K562 (cell line): ENCODE measurements around the gene RNF166. TPM values are rescaled to one million over a fixed set of nuclear protein-coding genes. Genes with fewer than 3 reads are reported as not detected.
A peak's percentile ranks its signal among the peaks of the same experiment; 100 is the strongest.

Source experiments
- LARP7 ChIP-seq: fragments of 450-650 bp; IDR thresholded peaks from 2 replicates; pipeline ENCODE4 v1.6.1; 2016
- RAD51 ChIP-seq: fragments of 450-650 bp; IDR thresholded peaks from 2 replicates; pipeline ENCODE4 v1.7.1; 2016; ENCODE audit warnings: low read depth, mild to moderate bottlenecking, borderline replicate concordance
- SNIP1 ChIP-seq: fragments of 450-650 bp; IDR thresholded peaks from 2 replicates; pipeline ENCODE4 v1.7.1; 2017; ENCODE audit warnings: low read depth, mild to moderate bottlenecking
- YY1 ChIP-seq, 3 experiments: IDR thresholded peaks; 2 replicates each; pipeline ENCODE4 v1.6.1; 2011; ENCODE audit warnings: low read length in 2 of 3, mild to moderate bottlenecking in 2 of 3, moderate library complexity in 2 of 3, borderline replicate concordance in 1 of 3, control low read depth in 1 of 3, low read depth in 1 of 3; ENCODE audit not compliant: insufficient read depth in 3 of 3, insufficient replicate concordance in 2 of 3, control insufficient read depth in 1 of 3, insufficient read length in 1 of 3; ENCODE audit errors: extremely low read depth in 1 of 3
- ZNF24 ChIP-seq: fragments of 450-650 bp; IDR thresholded peaks from 2 replicates; pipeline ENCODE4 v1.6.1; 2016
- polyA plus RNA-seq, 8 experiments: library from polyadenylated mRNA; depleted of rRNA in 4 of 8; stranded (reverse) in 5 of 8; unstranded in 3 of 8; fragments of >200 nt; fragmentation: Nextera tagmentation in 2 of 8; fragmentation: Illumina TruSeq in 1 of 8; extraction: Ambion mirVana in 2 of 8; extraction: Trizol in 1 of 8; gene quantifications; 2 replicates each; pipeline versions ENCODE4 v1.2.1 to v1.2.3, GENCODE V29; 2011 to 2014; ENCODE audit warnings: inconsistent platforms in 1 of 8, missing spikeins in 1 of 8
- total RNA-seq, 7 experiments: library from RNA; depleted of rRNA in 6 of 7; stranded (reverse); fragments of >200 nt in 6 of 7; fragmentation: Illumina TruSeq in 2 of 7; extraction: Trizol in 2 of 7; gene quantifications; 2 replicates each; pipeline versions ENCODE4 v1.2.1 to v1.2.3, GENCODE V29; 2011 to 2021; ENCODE audit warnings: low replicate concordance in 1 of 7
- TF ChIP-seq, protein P1 (sequence below): fragments of 200-600 bp; sonication (generic); IDR thresholded peaks from one replicate; pipeline ENCODE4 v1.6.1; 2012; ENCODE audit warnings: mild to moderate bottlenecking, low read depth, low read length, inconsistent platforms
- TF ChIP-seq, protein P2 (sequence below): fragments of 450-650 bp; IDR thresholded peaks from one replicate; pipeline ENCODE4 v1.6.1; 2018; ENCODE audit warnings: mild to moderate bottlenecking, moderate library complexity; ENCODE audit not compliant: partially characterized antibody
- TF ChIP-seq, protein P3 (sequence below): fragments of 250-450 bp; sonication (Bioruptor Pico); IDR thresholded peaks from 2 replicates; pipeline ENCODE4 v1.5.1; 2021; ENCODE audit warnings: mild to moderate bottlenecking
- TF ChIP-seq, protein P4 (sequence below), 2 experiments: fragments of 250-450 bp in 1 of 2; fragments of 450-650 bp in 1 of 2; sonication (Bioruptor Pico) in 1 of 2; IDR thresholded peaks; 2 replicates each; pipeline versions ENCODE4 v1.6.1 to v1.8.0; 2016 to 2021; ENCODE audit warnings: mild to moderate bottlenecking in 2 of 2, moderate library complexity in 2 of 2, missing compliant biosample characterization in 1 of 2, missing genetic modification characterization in 1 of 2
- TF ChIP-seq, protein P5 (sequence below): fragments of 450-650 bp; formaldehyde crosslinking; IDR thresholded peaks from 2 replicates; pipeline ENCODE4 v1.4.0; 2022; ENCODE audit warnings: mild to moderate bottlenecking, moderate library complexity

RNF166 gene
- total and polyA plus RNA-seq, 9 of the 15 experiments (the other 6 are each of a cell fraction or from before 2014, with no cell fraction given): 0.56 to 60.3 (median 19.5) TPM

DNA sequence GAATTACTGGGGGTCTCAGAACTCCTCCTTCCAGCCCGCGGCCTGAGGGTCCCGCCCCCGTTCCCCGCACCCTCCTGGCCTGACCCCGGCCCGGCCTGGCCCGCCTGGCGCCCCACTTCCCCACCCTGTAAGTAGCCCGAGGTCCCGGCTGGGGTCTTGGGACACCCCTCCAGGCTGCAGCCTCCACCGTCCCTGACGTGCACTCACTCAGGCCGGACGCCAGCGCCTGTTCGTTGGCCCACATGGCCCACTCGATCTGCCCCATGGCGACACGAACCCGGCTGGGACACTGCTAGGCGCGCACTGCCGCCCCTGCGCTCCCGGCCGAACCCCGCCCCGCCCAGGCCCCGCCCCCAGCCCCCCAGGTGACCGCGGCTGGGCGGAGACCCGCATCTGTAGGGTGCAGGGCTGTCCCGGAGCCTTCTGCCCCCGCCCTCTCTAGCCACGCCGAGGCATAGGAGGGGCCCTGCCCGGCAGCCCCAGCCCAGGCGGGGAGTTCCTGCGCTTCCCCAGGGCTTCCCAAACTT, 55.4 kb downstream of the RNF166 start, which contains the start of gene CYBA (continued):
- TF ChIP-seq, protein P1, sequence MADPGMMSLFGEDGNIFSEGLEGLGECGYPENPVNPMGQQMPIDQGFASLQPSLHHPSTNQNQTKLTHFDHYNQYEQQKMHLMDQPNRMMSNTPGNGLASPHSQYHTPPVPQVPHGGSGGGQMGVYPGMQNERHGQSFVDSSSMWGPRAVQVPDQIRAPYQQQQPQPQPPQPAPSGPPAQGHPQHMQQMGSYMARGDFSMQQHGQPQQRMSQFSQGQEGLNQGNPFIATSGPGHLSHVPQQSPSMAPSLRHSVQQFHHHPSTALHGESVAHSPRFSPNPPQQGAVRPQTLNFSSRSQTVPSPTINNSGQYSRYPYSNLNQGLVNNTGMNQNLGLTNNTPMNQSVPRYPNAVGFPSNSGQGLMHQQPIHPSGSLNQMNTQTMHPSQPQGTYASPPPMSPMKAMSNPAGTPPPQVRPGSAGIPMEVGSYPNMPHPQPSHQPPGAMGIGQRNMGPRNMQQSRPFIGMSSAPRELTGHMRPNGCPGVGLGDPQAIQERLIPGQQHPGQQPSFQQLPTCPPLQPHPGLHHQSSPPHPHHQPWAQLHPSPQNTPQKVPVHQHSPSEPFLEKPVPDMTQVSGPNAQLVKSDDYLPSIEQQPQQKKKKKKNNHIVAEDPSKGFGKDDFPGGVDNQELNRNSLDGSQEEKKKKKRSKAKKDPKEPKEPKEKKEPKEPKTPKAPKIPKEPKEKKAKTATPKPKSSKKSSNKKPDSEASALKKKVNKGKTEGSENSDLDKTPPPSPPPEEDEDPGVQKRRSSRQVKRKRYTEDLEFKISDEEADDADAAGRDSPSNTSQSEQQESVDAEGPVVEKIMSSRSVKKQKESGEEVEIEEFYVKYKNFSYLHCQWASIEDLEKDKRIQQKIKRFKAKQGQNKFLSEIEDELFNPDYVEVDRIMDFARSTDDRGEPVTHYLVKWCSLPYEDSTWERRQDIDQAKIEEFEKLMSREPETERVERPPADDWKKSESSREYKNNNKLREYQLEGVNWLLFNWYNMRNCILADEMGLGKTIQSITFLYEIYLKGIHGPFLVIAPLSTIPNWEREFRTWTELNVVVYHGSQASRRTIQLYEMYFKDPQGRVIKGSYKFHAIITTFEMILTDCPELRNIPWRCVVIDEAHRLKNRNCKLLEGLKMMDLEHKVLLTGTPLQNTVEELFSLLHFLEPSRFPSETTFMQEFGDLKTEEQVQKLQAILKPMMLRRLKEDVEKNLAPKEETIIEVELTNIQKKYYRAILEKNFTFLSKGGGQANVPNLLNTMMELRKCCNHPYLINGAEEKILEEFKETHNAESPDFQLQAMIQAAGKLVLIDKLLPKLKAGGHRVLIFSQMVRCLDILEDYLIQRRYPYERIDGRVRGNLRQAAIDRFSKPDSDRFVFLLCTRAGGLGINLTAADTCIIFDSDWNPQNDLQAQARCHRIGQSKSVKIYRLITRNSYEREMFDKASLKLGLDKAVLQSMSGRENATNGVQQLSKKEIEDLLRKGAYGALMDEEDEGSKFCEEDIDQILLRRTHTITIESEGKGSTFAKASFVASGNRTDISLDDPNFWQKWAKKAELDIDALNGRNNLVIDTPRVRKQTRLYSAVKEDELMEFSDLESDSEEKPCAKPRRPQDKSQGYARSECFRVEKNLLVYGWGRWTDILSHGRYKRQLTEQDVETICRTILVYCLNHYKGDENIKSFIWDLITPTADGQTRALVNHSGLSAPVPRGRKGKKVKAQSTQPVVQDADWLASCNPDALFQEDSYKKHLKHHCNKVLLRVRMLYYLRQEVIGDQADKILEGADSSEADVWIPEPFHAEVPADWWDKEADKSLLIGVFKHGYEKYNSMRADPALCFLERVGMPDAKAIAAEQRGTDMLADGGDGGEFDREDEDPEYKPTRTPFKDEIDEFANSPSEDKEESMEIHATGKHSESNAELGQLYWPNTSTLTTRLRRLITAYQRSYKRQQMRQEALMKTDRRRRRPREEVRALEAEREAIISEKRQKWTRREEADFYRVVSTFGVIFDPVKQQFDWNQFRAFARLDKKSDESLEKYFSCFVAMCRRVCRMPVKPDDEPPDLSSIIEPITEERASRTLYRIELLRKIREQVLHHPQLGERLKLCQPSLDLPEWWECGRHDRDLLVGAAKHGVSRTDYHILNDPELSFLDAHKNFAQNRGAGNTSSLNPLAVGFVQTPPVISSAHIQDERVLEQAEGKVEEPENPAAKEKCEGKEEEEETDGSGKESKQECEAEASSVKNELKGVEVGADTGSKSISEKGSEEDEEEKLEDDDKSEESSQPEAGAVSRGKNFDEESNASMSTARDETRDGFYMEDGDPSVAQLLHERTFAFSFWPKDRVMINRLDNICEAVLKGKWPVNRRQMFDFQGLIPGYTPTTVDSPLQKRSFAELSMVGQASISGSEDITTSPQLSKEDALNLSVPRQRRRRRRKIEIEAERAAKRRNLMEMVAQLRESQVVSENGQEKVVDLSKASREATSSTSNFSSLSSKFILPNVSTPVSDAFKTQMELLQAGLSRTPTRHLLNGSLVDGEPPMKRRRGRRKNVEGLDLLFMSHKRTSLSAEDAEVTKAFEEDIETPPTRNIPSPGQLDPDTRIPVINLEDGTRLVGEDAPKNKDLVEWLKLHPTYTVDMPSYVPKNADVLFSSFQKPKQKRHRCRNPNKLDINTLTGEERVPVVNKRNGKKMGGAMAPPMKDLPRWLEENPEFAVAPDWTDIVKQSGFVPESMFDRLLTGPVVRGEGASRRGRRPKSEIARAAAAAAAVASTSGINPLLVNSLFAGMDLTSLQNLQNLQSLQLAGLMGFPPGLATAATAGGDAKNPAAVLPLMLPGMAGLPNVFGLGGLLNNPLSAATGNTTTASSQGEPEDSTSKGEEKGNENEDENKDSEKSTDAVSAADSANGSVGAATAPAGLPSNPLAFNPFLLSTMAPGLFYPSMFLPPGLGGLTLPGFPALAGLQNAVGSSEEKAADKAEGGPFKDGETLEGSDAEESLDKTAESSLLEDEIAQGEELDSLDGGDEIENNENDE: no peak
- TF ChIP-seq, protein P2, sequence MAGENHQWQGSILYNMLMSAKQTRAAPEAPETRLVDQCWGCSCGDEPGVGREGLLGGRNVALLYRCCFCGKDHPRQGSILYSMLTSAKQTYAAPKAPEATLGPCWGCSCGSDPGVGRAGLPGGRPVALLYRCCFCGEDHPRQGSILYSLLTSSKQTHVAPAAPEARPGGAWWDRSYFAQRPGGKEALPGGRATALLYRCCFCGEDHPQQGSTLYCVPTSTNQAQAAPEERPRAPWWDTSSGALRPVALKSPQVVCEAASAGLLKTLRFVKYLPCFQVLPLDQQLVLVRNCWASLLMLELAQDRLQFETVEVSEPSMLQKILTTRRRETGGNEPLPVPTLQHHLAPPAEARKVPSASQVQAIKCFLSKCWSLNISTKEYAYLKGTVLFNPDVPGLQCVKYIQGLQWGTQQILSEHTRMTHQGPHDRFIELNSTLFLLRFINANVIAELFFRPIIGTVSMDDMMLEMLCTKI: no peak
- TF ChIP-seq LARP7: no peak
- no peak for TF ChIP-seq SNIP1
- TF ChIP-seq, protein P3, sequence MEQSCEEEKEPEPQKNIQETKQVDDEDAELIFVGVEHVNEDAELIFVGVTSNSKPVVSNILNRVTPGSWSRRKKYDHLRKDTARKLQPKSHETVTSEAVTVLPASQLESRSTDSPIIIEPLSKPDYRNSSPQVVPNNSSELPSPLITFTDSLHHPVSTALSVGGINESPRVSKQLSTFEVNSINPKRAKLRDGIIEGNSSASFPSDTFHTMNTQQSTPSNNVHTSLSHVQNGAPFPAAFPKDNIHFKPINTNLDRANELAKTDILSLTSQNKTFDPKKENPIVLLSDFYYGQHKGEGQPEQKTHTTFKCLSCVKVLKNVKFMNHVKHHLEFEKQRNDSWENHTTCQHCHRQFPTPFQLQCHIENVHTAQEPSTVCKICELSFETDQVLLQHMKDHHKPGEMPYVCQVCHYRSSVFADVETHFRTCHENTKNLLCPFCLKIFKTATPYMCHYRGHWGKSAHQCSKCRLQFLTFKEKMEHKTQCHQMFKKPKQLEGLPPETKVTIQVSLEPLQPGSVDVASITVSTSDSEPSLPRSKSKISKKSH (CRISPR knock-in tag): no peak
- TF ChIP-seq, protein P4, sequence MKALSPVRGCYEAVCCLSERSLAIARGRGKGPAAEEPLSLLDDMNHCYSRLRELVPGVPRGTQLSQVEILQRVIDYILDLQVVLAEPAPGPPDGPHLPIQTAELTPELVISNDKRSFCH (CRISPR knock-in tag; IDR thresholded peaks at IDR 0.05): no peak
- TF ChIP-seq, protein P4 (tag; IDR thresholded peaks at IDR 0.05): no peak
- peak in 1 of 3 experiments; percentile 76 for TF ChIP-seq YY1 (IDR thresholded peaks at IDR 0.05; ENCODE audit: borderline replicate concordance in 1 of 3, control insufficient read depth in 1 of 3, extremely low read depth in 1 of 3, insufficient read depth in 3 of 3, insufficient read length in 1 of 3, insufficient replicate concordance in 2 of 3, low read depth in 1 of 3, low read length in 2 of 3)
- no peak for TF ChIP-seq RAD51
- TF ChIP-seq, protein P5, sequence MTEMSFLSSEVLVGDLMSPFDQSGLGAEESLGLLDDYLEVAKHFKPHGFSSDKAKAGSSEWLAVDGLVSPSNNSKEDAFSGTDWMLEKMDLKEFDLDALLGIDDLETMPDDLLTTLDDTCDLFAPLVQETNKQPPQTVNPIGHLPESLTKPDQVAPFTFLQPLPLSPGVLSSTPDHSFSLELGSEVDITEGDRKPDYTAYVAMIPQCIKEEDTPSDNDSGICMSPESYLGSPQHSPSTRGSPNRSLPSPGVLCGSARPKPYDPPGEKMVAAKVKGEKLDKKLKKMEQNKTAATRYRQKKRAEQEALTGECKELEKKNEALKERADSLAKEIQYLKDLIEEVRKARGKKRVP (CRISPR knock-in tag): no peak
- no peak for TF ChIP-seq ZNF24
